Left renal pelvis (tissue), 4 donors: ENCODE results near the gene CASQ2. TPM values are rescaled to one million over a fixed set of nuclear protein-coding genes. Genes with fewer than 3 reads are reported as not detected.

Experiments used
- polyA plus RNA-seq, 4 donors: library from polyadenylated mRNA; unstranded; fragments of 120-200 nt; gene quantifications; one replicate each; pipeline ENCODE4 v1.2.1, GENCODE V29; 2013; ENCODE audit not compliant: insufficient read length in 4 of 4

The CASQ2 gene
- polyA plus RNA-seq, 4 donors: 0.37 to 0.82 (median 0.46) TPM

Other genes with a start within 250 kb of the CASQ2 start
- 10 to 100 TPM; 14.2 to 18.8 (median 16.2) TPM for gene VANGL1, start 126.7 kb downstream of the CASQ2 start, polyA plus RNA-seq
- not detected for gene NHLH2, start 72.4 kb upstream of the CASQ2 start, polyA plus RNA-seq
- 1 to 10 TPM; 2.9 to 7.6 (median 5.8) TPM for gene SLC22A15, start 207.8 kb upstream of the CASQ2 start, polyA plus RNA-seq